ENCODE results near the gene AGPAT1. TPM values are rescaled to one million over a fixed set of nuclear protein-coding genes. Genes with fewer than 3 reads are reported as not detected.

The AGPAT1 gene
- total and polyA plus RNA-seq, 2 of the 8 experiments (the other 6 are each of a cell fraction or from before 2014, with no cell fraction given), result 96.0 to 222 TPM

DNA sequence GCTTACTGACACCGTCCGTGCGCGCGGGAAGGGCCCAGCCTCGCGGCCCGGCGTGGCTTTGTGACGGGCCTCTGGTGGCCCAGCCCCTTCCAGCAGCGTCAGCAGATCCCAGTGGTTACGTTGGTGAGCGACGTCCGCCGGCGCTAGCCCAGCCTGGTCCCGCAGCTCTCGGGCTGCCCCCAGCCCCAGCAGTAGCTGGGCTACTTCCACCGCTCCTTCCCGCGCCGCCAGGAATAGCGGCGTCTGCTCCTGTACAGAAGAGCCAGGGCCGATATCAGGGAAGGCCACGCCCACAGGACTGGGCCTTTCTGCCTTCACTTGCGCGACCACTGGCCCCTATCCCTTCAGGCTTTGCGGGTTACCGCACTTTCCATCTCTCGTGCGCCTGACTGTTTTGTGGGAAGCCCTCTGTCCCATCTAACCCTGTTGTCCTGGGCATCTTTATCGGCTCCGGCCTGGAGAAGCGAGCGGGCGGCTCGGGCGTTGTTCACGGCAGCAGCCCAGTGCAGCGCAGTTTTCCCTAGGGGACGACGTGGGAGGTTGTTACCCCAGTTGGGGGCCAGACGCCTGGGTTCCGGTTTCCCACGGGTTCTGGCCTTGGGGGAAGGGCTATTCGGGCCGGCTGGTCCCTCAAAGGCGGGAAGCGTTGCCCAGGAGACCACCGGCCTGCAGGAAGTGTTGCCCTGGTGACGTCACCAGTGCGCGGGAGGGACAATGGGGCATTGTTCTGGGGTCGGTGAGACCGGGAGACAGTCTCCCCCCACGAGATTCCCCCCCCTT is 20.2 kb upstream of the AGPAT1 start:
- no peak overlapping the region for H3K23ac ChIP-seq (ENCODE audit: insufficient read length)
- H2AFZ ChIP-seq (ENCODE audit: low read length), result no peak overlapping the region; the same call in 1 of the 2 replicates
- peak overlapping the region; percentile 98 for H2BK5ac ChIP-seq (ENCODE audit: low read depth, low read length)
- peak overlapping the region; percentile 97 for H3K18ac ChIP-seq (ENCODE audit: extremely low read depth, low read length)
- H3K14ac ChIP-seq (ENCODE audit: insufficient read length), result no peak overlapping the region
- no peaks in the 10 kb centered on the region for H3K9me3 ChIP-seq (ENCODE audit: insufficient read depth in 2 of 2, low read depth in 1 of 2, low read length in 1 of 2)
- WGBS, 2 experiments (ENCODE audit: extremely low coverage in 1 of 2, insufficient coverage in 1 of 2, insufficient read length in 1 of 2, insufficient replicate concordance in 2 of 2, low coverage in 1 of 2, low lambda C conversion rate in 2 of 2, missing lambda C conversion rate in 1 of 2), result 1% methylated on average over 58 of the region's 58 CpGs; no CpG with 5 or more reads in 1 of the 2 experiments
- H2BK12ac ChIP-seq (ENCODE audit: low read depth, low read length), result peak overlapping the region; percentile 94
- H3K4me3 ChIP-seq (ENCODE audit: extremely low read depth in 1 of 4, insufficient read depth in 2 of 4, low read depth in 3 of 4, low read length in 4 of 4), result peak overlapping the region; percentile 66 to 97 (median 82)
- peak overlapping the region; percentile 98 for H4K8ac ChIP-seq (ENCODE audit: extremely low read depth, insufficient read depth, low read length)
- peak; percentile 71 to 90 for DNase-seq (ENCODE audit: low read depth in 1 of 2, low spot score in 2 of 2)
- H4K91ac ChIP-seq (replicated peaks; ENCODE audit: insufficient read length, low read length), result peak overlapping the region; percentile 97
- no peaks in the 10 kb centered on the region for H3K36me3 ChIP-seq (ENCODE audit: control insufficient read depth in 2 of 4, insufficient read depth in 4 of 4, low read length in 3 of 4)
- no peaks in the 10 kb centered on the region; the same call in 1 of the 2 replicates for H3K79me1 ChIP-seq (ENCODE audit: low read depth, low read length)
- H3K9ac ChIP-seq (replicated peaks in 1 of 4; ENCODE audit: extremely low read depth in 1 of 4, low read depth in 3 of 4, low read length in 3 of 4), result peak overlapping the region; percentile 83 to 98 (median 93)
- H2BK20ac ChIP-seq (ENCODE audit: low read length), result peak overlapping the region; percentile 61; the same call in 1 of the 2 replicates
- H2BK120ac ChIP-seq (replicated peaks; ENCODE audit: low read depth, low read length), result peak overlapping the region; percentile 92
- H3K27ac ChIP-seq (ENCODE audit: low read depth, low read length), result peak overlapping the region; percentile 96
- H4K20me1 ChIP-seq (replicated peaks in 1 of 2; ENCODE audit: control insufficient read depth in 1 of 2, insufficient read depth in 2 of 2, low read length in 2 of 2), result no peaks in the 10 kb centered on the region
- peak overlapping the region; percentile 86 for H3K4ac ChIP-seq (replicated peaks; ENCODE audit: insufficient read length, low read depth, low read length)
- H3K79me2 ChIP-seq (ENCODE audit: control insufficient read depth in 1 of 2, insufficient read depth in 2 of 2, low read length in 2 of 2), result no peaks in the 10 kb centered on the region
- no peak for FAIRE-seq
- peak overlapping the region; percentile 96 for H3K56ac ChIP-seq (replicated peaks; ENCODE audit: insufficient read length, low read depth, low read length)
- H2AK5ac ChIP-seq (ENCODE audit: low read depth, low read length), result 0 out of 2 replicates have a peak overlapping the region, but pooled peaks have one; percentile 43
- ChIA-PET CTCF (ENCODE audit: partially characterized antibody) (interaction anchor here (0.6 to 2.6 kb wide), 10 partner anchors 16 to 520 kb away, joined by 3 to 9 read pairs (median 3); partner anchors contain the start of gene PRRT1), POLR2A (ENCODE audit: partially characterized antibody) (interaction anchor here (0.6 to 13.3 kb wide), 19 partner anchors 10 to 776 kb away, joined by 3 to 194 read pairs (median 4); partner anchors contain the start of genes AGPAT1, ATF6B, DXO and FKBPL)
- H3K23me2 ChIP-seq (ENCODE audit: low read depth, low read length), result peaks cover 7% of the 10 kb centered on the region; the same call in 1 of the 2 replicates
- peaks cover 8 to 36% (median 20%) of the 10 kb centered on the region in 4 experiments for H3K4me1 ChIP-seq (replicated peaks in 1 of 4; ENCODE audit: control insufficient read depth in 3 of 4, insufficient read depth in 4 of 4, low read length in 3 of 4)
- H3K27me3 ChIP-seq (replicated peaks in 1 of 4; ENCODE audit: control insufficient read depth in 3 of 4, extremely low read depth in 1 of 4, insufficient read depth in 3 of 4, low read length in 3 of 4), result no peaks in the 10 kb centered on the region
- H2BK15ac ChIP-seq (ENCODE audit: low read length), result peak overlapping the region; percentile 89; the same call in 1 of the 2 replicates
- peak overlapping the region; percentile 90 for H4K5ac ChIP-seq (ENCODE audit: insufficient read length, low read depth, low read length)
- H3K4me2 ChIP-seq (ENCODE audit: insufficient read depth in 1 of 2, low read depth in 2 of 2, low read length in 2 of 2), result peak overlapping the region; percentile 89 to 97
- TF ChIP-seq EGR1 (IDR thresholded peaks at IDR 0.05; ENCODE audit: borderline replicate concordance, low read depth, low read length) (no peak; the same call in 1 of the 2 replicates), BCL11A (IDR thresholded peaks at IDR 0.05; ENCODE audit: low read depth in 2 of 2, low read length in 2 of 2) (no peak)
